Right cardiac atrium (tissue), 5 donors: ENCODE measurements around the gene FUT1. TPM values are rescaled to one million over a fixed set of nuclear protein-coding genes. Genes with fewer than 3 reads are reported as not detected.
"Not testable (repeated sequence)": the region's sequence is repeated elsewhere in the genome, so short reads cannot be mapped to it uniquely, and the experiment has no call there.

Source experiments
- ATAC-seq, 2 donors: fragments of 200-7000 bp; cut with Tn5 transposase; one replicate each; pipeline versions ENCODE4 v1.8.0 to v1.9.1; 2020; ENCODE audit warnings: moderate library complexity in 2 of 2, mild to moderate bottlenecking in 1 of 2
- DNase-seq, 3 donors: peaks; one replicate each; pipeline ENCODE4 v3.0.0-alpha.2; 2020
- H3K27ac ChIP-seq: one replicate; pipeline ENCODE4 v1.5.1; 2013; ENCODE audit warnings: mild to moderate bottlenecking, low read length, control low read depth, moderate library complexity
- H3K27me3 ChIP-seq: one replicate; pipeline ENCODE4 v1.6.1; 2013; ENCODE audit not compliant: control insufficient read depth, insufficient read depth
- H3K4me1 ChIP-seq: one replicate; pipeline ENCODE4 v1.6.1; 2013; ENCODE audit warnings: low read length; ENCODE audit not compliant: control insufficient read depth, insufficient read depth
- H3K4me3 ChIP-seq: one replicate; pipeline ENCODE4 v1.5.1; 2013; ENCODE audit warnings: low read length, control low read depth
- H3K9me3 ChIP-seq: one replicate; pipeline ENCODE4 v1.6.1; 2013; ENCODE audit warnings: low read length; ENCODE audit not compliant: control insufficient read depth
- WGBS: extraction: QIAGEN DNeasy Blood & Tissue Kit; methylation state at CpG from one replicate; pipeline ENCODE4 v1.1.7; 2013; 5-methylcytosine and 5-hydroxymethylcytosine counted together
- intact Hi-C, 4 donors: fragments of 100-400 bp; cut with DNase I; formaldehyde crosslinking; loops; one replicate each; pipeline versions ENCODE4 v1.11.0 to v1.14.0; 2022 to 2023
- polyA plus RNA-seq: library from polyadenylated mRNA; stranded (reverse); fragments of 200-250 nt; gene quantifications from one replicate; pipeline ENCODE4 v1.2.3, GENCODE V29; 2013
- total RNA-seq, 4 donors: library from RNA; stranded (reverse); fragmentation: NEBNext Ultra II Directional; extraction: Animal tissue kit (Norgen Biotek cat#: 25700); gene quantifications; one replicate each; pipeline ENCODE4 v1.2.1, GENCODE V29; 2021
- donor health status: healthy with polysubstance abuse.
- donor health status: DM: no; HTN: yes; CAD: no.
- donor health status: DM: no; HTN: no; CAD: no.
- donor health status: DM: no; HTN: yes; CAD: no; lungs with severe emphysema.
- donor health status: DM: yes; HTN: yes; CAD: no.

The FUT1 gene
- total and polyA plus RNA-seq, 5 donors = 2.2 to 4.0 (median 2.7) TPM

- DNase-seq = peak in 1 of 3 donors; percentile 44
- intact Hi-C loops = no loop called here
- no peak for ATAC-seq
- Histone ChIP-seq H3K27ac (no peak overlapping the region), H3K4me1 (peaks cover 15% of the 10 kb centered on the region), H3K4me3 (no peak overlapping the region), H3K27me3 (no peaks in the 10 kb centered on the region), H3K9me3 (no peaks in the 10 kb centered on the region)
- 85% methylated on average over 11 of the region's 11 CpGs for WGBS
Observed at GRCh38 chr19:48722196-48722708, 30.2 kb downstream of the FUT1 start.

DNA sequence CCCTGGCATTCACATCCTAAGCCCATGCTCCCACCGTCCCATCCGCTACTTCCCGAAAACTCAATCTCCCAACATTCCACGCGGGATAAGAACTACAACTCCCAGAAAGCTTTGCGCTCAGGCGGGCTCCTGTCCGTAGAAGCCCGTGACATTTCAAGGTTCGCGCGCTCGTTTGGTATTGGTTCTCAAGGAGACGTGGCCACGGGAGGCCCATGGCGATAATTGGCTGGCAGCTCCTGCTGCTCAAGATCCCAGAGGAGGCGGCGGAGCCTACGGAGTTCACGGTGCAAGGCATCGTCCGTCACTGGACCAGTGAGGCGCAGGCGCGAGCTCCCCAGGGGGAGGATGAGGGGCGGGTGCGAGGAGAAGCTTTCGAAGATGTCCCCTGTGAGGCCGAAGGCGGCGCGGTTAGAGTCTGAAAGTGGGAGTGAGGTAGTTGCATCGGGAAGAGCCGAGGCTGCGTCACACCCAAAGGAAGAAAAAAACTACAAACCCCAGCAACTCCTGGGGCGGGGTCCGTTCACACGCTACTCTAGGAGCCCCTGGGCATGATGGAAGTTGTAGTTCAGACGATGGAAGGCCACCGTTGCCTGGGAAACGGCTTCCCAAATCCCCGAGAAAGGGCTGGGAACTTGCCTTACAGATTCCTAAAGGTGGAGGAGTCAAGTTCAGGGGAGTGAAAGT lies 31.7 kb downstream of the FUT1 start:
- 21% methylated on average over 42 of the region's 42 CpGs for WGBS
- peak; percentile 74 to 87 for ATAC-seq
- Histone ChIP-seq H3K9me3 (no peaks in the 10 kb centered on the region), H3K4me3 (peak overlapping the region; percentile 39), H3K4me1 (peaks cover 17% of the 10 kb centered on the region), H3K27ac (peak overlapping the region; percentile 92), H3K27me3 (no peaks in the 10 kb centered on the region)
- peak; percentile 98 to 100 (median 99) for DNase-seq
- intact Hi-C loops = no loop called here

DNA sequence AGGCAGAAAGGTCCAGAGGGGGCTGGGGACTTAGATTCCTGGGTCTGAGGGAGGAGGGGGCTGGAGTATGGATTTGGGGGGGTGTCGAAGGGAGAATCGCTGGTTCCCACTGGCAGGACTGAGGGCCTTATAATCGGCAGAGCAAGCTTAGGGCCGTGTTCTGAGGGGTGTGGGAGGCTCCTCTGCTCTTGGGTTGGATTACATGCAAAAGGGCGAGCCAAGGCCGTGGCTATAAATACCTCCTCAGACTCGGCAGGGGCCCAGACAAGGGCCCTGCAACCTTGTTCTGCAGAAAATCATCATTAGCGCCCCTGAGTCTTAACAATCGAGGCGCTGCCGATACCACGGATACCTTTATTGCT lies 32.2 kb downstream of the FUT1 start:
- 24% methylated on average over 12 of the region's 12 CpGs for WGBS
- H3K4me3 ChIP-seq = peak overlapping the region; percentile 13

DNA sequence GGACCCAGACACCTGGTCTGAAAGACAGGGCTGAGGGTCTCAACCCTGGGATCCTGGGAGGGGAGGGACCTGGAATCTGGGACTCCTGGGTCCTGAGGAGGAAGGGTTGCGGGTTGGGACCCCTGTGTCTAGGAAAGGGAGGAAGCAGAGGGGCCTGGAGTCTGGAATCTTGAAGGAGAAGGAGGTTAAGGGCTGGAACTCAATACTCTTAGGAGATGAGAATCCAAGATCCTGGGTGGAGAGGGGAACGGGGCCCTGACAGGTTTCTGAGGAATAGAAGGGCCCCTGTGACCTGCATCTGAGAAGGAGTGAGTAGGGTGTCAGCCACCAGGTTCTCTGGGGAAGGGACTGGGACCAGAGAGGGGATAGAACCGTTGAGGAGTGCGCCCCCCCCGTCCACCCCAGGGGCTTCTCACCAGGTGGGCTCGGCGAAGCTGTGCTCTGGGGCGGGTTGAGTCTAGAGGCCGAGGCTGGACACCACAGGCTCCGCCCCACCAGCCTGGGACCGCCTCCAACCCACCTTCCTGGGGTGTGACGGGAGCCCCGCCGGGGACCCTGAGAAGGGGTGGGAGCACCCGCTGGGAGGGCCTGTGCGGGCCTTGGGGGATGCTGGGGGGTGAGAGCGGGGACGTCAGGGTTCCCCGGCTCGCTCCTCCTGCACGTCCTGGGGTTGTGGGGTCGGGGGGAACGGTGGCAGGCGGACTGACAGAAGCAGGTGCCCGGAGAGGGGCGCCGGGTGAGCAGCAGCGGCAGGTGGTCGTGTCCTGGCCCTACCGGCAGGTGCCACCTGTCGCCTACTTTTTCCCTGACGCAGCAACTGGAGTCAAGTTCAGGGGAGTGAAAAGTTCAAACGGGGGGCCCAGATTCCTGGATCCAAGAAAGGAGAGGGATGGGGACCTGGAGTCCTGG lies 32.9 kb downstream of the FUT1 start, which contains the start of gene MAMSTR:
MAMSTR (minus strand) TSS at position 463 of the 909 bp plus-strand sequence. CDS start 694 bp downstream, outside the sequence.
- intact Hi-C loops = no loop called here
- DNase-seq = peak; percentile 46 to 80 (median 69)
- WGBS = 60% methylated on average over 33 of the region's 33 CpGs
- Histone ChIP-seq H3K9me3 (no peaks in the 10 kb centered on the region), H3K27ac (peak within 1 kb of the TSS; percentile 92), H3K4me3 (peak within 1 kb of the TSS; percentile 13), H3K4me1 (peaks cover 18% of the 10 kb centered on the region), H3K27me3 (no peaks in the 10 kb centered on the region)
- ATAC-seq = peak in 1 of 2 donors; percentile 3

More for the DNA sequence above, 32.2 kb downstream of the FUT1 start:
- intact Hi-C loops = no loop called here
- H3K4me1 ChIP-seq = peaks cover 17% of the 10 kb centered on the region
- ATAC-seq (peak; percentile 8 to 23), DNase-seq (no peak)
- no peaks in the 10 kb centered on the region for H3K27me3 ChIP-seq
- peak overlapping the region; percentile 92 for H3K27ac ChIP-seq
- no peaks in the 10 kb centered on the region for H3K9me3 ChIP-seq

DNA sequence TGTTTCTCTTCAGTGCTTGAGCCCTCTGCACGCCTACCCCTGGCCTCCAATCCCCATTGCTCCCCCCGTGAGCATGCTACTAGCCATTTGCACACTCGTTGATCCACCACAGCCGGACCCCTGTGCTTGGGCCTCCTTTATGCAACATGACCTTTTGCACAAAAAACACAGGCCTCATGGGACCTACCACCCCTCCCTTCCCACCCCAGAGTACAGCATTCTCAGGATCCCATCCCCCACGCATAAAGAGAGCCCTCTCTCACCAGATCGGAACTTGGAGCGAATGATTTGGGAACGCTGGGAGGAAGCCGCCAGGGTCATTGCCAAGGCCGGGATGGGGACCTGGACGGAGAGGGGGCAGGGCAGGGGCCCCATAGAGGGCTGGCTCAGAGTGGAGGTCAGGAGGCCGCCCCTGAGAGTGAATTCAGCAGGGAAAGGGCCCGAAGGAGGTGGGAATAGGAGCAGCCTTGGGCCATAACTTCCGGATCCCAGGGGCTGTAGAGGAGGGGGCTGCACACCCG lies 33.7 kb downstream of the FUT1 start:
- ATAC-seq (no peak), DNase-seq (peak in 1 of 3 donors; percentile 78)
- Histone ChIP-seq H3K27ac (peak overlapping the region; percentile 61), H3K4me1 (peaks cover 15% of the 10 kb centered on the region), H3K27me3 (no peaks in the 10 kb centered on the region), H3K9me3 (no peaks in the 10 kb centered on the region), H3K4me3 (no peak overlapping the region)
- 44% methylated on average over 15 of the region's 15 CpGs for WGBS
- intact Hi-C loops = no loop called here

GRCh38 chr19:48718106-48718505 lies 34.3 kb downstream of the FUT1 start:
- H3K4me3 ChIP-seq, H3K27ac ChIP-seq, intact Hi-C loops, ATAC-seq, DNase-seq, H3K27me3 ChIP-seq, H3K9me3 ChIP-seq: not testable (repeated sequence)
- H3K4me1 ChIP-seq = peaks cover 15% of the 10 kb centered on the region
- 95% methylated on average over 13 of the region's 13 CpGs for WGBS

GRCh38 chr19:48716562-48717291 lies 35.7 kb downstream of the FUT1 start:
- Histone ChIP-seq H3K27me3 (no peaks in the 10 kb centered on the region), H3K9me3 (no peaks in the 10 kb centered on the region), H3K27ac (peak overlapping the region; percentile 19), H3K4me1 (peaks cover 15% of the 10 kb centered on the region), H3K4me3 (no peak overlapping the region)
- peak; percentile 3 to 7 for ATAC-seq
- intact Hi-C loops = no loop called here
- WGBS = 12% methylated on average over 24 of the region's 24 CpGs
- DNase-seq = peak; percentile 72 to 92 (median 91)

DNA sequence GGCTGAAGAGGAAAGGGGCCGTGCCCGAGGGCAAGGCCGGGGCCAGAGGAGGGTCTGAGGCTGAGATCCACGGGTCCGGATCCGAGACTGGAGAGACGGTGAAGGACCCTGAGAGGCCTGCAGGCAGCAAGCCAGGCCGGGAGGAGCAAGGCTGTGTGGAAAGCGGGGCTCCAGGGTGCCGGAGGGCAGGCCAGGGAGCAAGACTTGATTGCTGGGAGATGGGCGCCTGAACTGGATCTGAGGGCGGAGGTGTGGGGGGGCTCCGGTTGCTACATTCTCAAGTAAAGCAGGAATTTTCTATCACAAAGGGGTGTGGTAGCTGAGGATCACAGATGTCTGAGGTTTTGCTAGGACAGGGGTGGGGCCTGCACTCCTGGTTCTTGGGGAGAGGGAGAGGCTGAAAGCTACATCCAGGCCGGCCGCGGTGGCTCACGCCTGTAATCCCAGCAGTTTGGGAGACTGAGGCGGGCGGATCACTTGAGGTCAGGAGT lies 36.7 kb downstream of the FUT1 start:
- H3K4me1 ChIP-seq = peaks cover 15% of the 10 kb centered on the region
- ATAC-seq (no peak), DNase-seq (peak; percentile 40 to 71 (median 69))
- intact Hi-C loops = no loop called here
- H3K27ac ChIP-seq = peak overlapping the region; percentile 9
- H3K27me3 ChIP-seq = no peaks in the 10 kb centered on the region
- H3K9me3 ChIP-seq = no peaks in the 10 kb centered on the region
- H3K4me3 ChIP-seq = no peak overlapping the region
- 62% methylated on average over 19 of the region's 19 CpGs for WGBS

GRCh38 chr19:48714759-48715675 lies 37.4 kb downstream of the FUT1 start:
- Histone ChIP-seq H3K4me3 (peak overlapping the region; percentile 43), H3K4me1 (peaks cover 15% of the 10 kb centered on the region), H3K27ac (peak overlapping the region; percentile 86), H3K9me3 (no peaks in the 10 kb centered on the region), H3K27me3 (no peaks in the 10 kb centered on the region)
- 57% methylated on average over 26 of the region's 26 CpGs for WGBS
- ATAC-seq (no peak), DNase-seq (peak; percentile 42 to 69 (median 65))
- intact Hi-C loops = no loop called here
